Islet precursor cell (in vitro differentiated cells): ENCODE data around the gene ABHD5.

Experiments
- DNase-seq: peaks from one replicate; pipeline ENCODE4 v3.0.0-alpha.2; 2018

Gene ABHD5

GRCh38 chr3:43727930-43728329 is 37.2 kb downstream of the ABHD5 start:
- DNase-seq, result no peak

- DNase-seq, result no peak
Measured at GRCh38 chr3:43728476-43728875, 37.7 kb downstream of the ABHD5 start.

- DNase-seq, result no peak
Measured at GRCh38 chr3:43728947-43729346, 38.2 kb downstream of the ABHD5 start.

- no peak for DNase-seq
Measured at GRCh38 chr3:43729707-43730414, 39.1 kb downstream of the ABHD5 start.

GRCh38 chr3:43732747-43733425 is 42.1 kb downstream of the ABHD5 start:
- DNase-seq, result no peak

GRCh38 chr3:43733459-43734384 is 43.0 kb downstream of the ABHD5 start:
- DNase-seq, result no peak

- no peak for DNase-seq
Measured at GRCh38 chr3:43734685-43735084, 43.9 kb downstream of the ABHD5 start.

GRCh38 chr3:43735618-43736017 is 44.9 kb downstream of the ABHD5 start:
- no peak for DNase-seq

- peak; percentile 60 for DNase-seq
Measured at GRCh38 chr3:43736558-43737440, 46.1 kb downstream of the ABHD5 start.

- no peak for DNase-seq
Measured at GRCh38 chr3:43738305-43738704, 47.6 kb downstream of the ABHD5 start.

- DNase-seq, result no peak
Measured at GRCh38 chr3:43742920-43743319, 52.2 kb downstream of the ABHD5 start.

GRCh38 chr3:43747641-43748040 is 56.9 kb downstream of the ABHD5 start:
- DNase-seq, result peak; percentile 65

- no peak for DNase-seq
Measured at GRCh38 chr3:43748179-43748578, 57.4 kb downstream of the ABHD5 start.

- no peak for DNase-seq
Measured at GRCh38 chr3:43748645-43749044, 57.9 kb downstream of the ABHD5 start.

GRCh38 chr3:43752905-43753304 is 62.2 kb downstream of the ABHD5 start:
- no peak for DNase-seq

- no peak for DNase-seq
Measured at GRCh38 chr3:43753741-43754715, 63.3 kb downstream of the ABHD5 start.

GRCh38 chr3:43755516-43756200 is 64.9 kb downstream of the ABHD5 start:
- DNase-seq, result no peak

GRCh38 chr3:43757666-43758321 is 67.1 kb downstream of the ABHD5 start:
- no peak for DNase-seq

- DNase-seq, result no peak
Measured at GRCh38 chr3:43758592-43759225, 68.0 kb downstream of the ABHD5 start.
